Stimulated activated CD4-positive, alpha-beta T cell treated with anti-CD3 and anti-CD28 coated beads, Interleukin-15, amount 100 ng/mL, for 1 hour (primary cell): Measurements from ENCODE around the gene NUDT8.
"Not testable (repeated sequence)": the region's sequence is repeated elsewhere in the genome, so short reads cannot be mapped to it uniquely, and the experiment has no call there.

ENCODE experiments used
- DNase-seq, 2 donors: peaks; one replicate each; pipeline ENCODE4 v3.0.0-alpha.2; 2020; ENCODE audit warnings: low read depth in 1 of 2, low spot score in 1 of 2

The NUDT8 gene

GRCh38 chr11:67613313-67613959 lies 16.3 kb downstream of the NUDT8 start:
- DNase-seq = no peak

DNA sequence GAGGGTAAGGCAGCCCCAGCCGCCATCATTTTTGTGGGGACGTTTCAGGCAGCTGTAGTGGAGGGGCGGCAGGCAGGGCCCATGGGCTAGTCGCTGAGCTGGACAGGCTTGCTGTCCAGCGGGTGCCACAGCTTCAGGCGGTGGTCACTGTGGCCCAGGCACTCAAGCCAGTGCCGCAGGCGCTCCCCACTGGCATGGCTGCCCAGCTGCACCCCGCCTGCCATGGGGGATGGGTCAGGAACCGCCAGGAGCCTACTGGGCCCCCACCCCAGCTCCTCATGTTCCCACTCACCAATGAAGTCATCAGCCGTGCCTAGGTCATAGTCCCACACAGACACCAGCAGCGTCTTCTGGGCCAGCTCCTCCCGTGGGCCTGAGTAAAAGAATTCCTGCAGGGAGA lies 17.0 kb downstream of the NUDT8 start:
- DNase-seq = no peak

DNA sequence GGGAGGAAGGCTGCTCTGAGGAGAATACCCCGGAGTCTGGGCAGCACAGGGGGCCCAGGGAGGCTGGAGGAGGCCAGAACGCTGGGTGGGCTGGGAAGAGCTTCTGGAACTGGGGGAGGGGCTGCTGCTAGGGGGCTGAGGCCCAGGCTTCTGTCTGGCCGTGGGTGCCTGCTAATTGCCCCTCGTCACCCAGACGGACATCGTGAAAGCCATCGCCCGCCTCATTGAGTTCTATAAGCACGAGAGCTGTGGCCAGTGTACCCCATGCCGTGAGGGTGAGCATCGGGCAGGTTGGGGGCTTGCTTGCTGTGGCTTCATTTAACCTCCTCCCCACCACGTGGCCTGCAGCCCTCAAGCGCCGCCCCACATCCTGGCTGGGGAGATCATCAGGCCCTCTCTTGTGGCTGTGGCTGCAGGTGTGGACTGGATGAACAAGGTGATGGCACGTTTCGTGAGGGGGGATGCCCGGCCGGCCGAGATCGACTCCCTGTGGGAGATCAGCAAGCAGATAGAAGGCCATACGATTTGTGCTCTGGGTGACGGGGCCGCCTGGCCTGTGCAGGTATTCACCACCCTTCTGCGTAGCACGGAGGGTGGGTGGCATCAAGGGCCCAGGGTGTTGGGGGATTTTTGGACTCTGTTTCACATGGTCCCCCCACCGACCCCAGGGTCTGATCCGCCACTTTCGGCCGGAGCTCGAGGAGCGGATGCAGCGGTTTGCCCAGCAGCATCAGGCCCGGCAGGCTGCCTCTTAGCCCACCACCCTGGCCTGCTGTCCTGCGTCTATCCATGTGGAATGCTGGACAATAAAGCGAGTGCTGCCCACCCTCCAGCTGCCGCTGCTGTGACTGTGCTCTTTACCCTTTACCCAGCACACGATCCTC lies 17.8 kb downstream of the NUDT8 start:
- no peak for DNase-seq

DNA sequence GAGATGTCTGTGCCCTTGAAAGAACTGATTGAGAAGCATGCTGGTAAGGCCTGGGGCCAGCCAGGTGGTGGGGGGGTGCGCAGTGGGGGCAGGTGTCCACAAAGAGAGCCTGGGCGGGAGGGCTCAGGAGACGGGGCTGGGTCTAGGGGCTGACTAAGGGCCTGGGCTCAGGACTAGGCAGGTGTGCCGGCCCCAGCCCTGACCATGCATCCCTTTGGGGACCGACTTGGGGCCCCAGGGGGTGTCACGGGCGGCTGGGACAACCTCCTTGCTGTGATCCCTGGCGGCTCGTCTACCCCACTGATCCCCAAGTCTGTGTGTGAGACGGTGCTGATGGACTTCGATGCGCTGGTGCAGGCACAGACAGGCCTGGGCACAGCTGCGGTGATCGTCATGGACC lies 18.6 kb downstream of the NUDT8 start:
- DNase-seq = no peak

DNA sequence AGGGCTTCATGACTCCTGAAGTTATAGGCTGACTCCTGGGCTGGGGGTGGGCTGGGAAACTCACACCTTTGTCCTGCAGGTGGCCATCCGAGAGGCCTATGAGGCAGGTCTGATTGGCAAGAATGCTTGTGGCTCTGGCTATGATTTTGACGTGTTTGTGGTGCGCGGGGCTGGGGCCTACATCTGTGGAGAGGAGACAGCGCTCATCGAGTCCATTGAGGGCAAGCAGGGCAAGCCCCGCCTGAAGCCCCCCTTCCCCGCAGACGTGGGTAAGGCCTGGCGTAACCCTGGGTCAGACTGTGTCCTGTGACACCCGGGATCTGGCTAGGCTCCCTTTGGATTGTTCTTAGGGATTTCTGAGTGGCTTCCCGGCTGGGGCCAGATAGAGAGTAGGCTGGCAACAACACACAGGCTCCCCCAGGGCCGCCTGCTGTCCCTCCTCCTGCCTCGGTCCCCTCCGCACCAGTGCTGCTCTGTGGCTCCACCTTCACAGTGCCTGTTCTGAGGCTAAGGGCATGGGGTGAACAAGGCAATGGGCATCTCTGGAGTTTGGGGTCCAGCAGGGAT lies 19.4 kb downstream of the NUDT8 start:
- DNase-seq = no peak

DNA sequence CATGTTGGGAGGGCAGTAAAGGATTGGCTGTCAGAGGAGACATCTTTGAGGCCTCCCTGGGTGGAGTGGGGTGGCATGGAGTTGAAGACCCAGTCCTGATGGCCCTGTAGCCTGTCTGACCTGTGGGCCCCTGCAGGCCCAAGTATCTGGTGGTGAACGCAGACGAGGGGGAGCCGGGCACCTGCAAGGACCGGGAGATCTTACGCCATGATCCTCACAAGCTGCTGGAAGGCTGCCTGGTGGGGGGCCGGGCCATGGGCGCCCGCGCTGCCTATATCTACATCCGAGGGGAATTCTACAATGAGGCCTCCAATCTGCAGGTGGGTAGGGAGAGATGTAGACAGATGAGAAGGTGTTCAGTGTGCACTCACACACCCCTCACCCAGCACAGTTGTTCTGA lies 20.4 kb downstream of the NUDT8 start:
- no peak for DNase-seq

- DNase-seq = no peak
These were observed 21.3 kb downstream of the NUDT8 start for GRCh38 chr11:67608486-67608885.

GRCh38 chr11:67607507-67607906 lies 22.2 kb downstream of the NUDT8 start:
- no peak for DNase-seq

DNA sequence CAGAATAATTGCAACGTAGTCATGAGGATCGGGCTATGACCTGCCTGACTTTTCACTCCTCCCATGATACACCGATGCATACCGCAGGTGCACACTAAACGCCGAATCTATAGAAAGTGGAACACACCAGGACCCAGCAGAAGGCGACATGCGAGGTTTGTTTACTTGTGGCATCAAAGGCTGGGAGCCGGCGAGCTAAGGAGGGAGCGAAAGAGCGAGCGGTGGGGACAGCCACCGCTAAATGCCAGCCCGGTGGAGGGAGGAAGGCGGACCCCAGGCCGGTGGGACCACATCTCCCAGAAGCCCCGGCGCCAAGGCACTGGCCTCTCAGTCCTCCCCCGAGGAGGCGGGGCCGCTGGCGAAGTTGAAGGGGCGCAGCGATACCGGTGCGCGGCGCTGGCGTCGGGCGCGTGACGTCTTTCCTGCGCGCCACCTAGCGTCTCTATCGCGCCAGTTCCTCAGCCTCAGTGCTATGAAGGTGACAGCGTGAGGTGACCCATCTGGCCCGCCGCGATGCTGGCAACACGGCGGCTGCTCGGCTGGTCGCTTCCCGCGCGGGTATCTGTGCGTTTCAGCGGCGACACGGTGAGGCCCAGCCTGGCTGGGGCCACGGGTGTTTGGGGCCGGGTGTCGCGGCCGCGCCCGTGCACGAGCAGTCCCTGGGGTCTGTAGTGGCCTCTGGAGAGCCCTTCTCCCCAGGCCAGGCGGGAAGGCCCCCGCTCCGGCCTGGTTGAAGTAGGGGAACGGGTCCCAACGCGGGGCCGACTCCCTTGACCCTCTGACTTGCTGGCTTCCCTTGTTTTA lies 23.0 kb downstream of the NUDT8 start, which contains the start of gene NDUFV1:
Gene NDUFV1, plus strand, starts transcription at position 445 of the 804 bp plus-strand sequence. Its CDS starts 69 bp downstream, at position 514.
- DNase-seq = peak; percentile 92 to 96

GRCh38 chr11:67606093-67606491 lies 23.6 kb downstream of the NUDT8 start:
- no peak for DNase-seq

- no peak for DNase-seq
These were observed 24.3 kb downstream of the NUDT8 start for GRCh38 chr11:67605231-67606011.

DNA sequence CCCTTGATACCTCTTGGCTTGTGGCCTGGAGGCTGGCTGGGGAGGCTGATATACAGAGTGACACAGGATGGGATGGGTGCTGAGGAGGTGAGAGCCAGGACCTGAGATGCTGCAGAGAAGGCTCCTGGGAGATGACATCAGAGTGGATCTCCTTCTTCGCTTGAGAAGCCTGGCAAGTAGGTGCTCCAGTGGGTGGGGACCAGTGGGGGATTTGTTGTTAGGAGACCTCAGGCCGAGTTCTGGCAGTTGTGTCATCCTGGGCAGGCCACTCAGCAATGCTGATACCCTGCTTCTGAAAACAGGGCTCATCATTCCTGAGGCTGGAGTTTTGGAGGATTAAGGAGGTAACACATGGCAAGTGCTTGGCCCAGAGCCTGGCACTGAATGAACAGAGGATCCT lies 24.9 kb downstream of the NUDT8 start:
- DNase-seq = no peak

GRCh38 chr11:67604119-67604518 lies 25.6 kb downstream of the NUDT8 start:
- DNase-seq = not testable (repeated sequence)

GRCh38 chr11:67601098-67601497 lies 28.6 kb downstream of the NUDT8 start:
- no peak for DNase-seq

- DNase-seq = no peak
These were observed 29.3 kb downstream of the NUDT8 start for GRCh38 chr11:67600324-67601029.

GRCh38 chr11:67599149-67599548 lies 30.6 kb downstream of the NUDT8 start:
- DNase-seq = no peak

- DNase-seq = not testable (repeated sequence)
These were observed 31.8 kb downstream of the NUDT8 start for GRCh38 chr11:67597963-67598362.

DNA sequence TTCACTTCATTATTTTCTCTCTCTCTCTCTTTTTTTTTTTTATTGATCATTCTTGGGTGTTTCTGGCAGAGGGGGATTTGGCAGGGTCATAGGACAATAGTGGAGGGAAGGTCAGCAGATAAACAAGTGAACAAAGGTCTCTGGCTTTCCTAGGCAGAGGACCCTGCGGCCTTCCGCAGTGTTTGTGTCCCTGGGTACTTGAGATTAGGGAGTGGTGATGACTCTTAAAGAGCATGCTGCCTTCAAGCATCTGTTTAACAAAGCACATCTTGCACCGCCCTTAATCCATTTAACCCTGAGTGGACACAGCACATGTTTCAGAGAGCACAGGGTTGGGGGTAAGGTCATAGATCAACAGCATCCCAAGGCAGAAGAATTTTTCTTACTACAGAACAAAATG lies 32.3 kb downstream of the NUDT8 start:
- not testable (repeated sequence) for DNase-seq

DNA sequence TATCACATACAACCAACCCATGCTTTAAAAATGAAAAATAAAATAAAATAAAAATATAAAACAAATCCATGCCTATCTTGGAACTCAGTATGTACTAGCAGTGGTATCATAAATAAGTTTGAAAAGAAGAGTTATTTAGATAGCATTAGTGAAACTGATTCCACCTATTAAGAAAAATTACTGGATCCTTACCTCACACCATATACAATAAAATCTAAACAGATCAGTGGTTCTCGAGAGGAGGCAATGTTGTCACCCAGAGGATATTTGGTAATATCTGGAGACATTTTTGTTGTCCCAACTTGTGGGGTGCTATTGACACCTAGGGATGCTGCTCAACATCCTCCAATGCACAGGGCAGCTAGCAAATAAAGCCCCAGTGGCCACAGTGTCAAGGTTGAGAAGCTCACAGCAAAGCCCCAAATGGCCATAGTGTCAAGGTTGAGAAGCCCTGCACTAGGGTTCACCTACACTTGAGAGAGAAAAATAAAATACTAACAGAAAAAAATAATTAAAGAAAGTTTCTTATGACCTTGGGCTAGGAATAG lies 32.9 kb downstream of the NUDT8 start:
- no peak for DNase-seq

DNA sequence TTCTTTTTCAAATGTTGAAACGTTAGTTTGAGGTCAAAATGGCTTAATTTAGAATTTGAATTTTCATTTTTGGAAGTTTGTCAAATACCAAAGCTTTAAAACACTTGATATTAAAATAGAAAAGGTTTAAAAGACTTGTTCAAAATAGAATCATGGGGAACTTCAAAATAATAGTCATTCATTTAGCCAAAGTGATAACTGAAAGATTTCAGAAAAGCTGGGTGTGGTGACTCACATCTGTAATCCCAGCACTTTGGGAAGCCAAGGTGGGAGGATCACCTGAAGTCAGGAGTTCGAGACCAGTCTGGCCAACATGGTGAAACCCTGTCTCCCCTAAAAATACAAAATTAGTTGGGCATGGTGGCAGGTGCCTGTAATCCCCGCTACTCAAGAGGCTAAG lies 35.3 kb downstream of the NUDT8 start:
- DNase-seq = no peak
